Retinal pigment epithelial cell (primary cell): Measurements from ENCODE around the gene CINP.
"Not testable (repeated sequence)": the region's sequence is repeated elsewhere in the genome, so short reads cannot be mapped to it uniquely, and the experiment has no call there.

ENCODE experiments used
- DNase-seq: peaks from one replicate; pipeline ENCODE4 v3.0.0-alpha.2; 2010; ENCODE audit warnings: low read depth
- H3K4me3 ChIP-seq: 2 replicates; pipeline ENCODE4 v1.5.1; 2011; ENCODE audit warnings: mild to moderate bottlenecking, low read length, control low read depth, moderate library complexity
- CTCF ChIP-seq: conservative IDR thresholded peaks from 2 replicates; pipeline ENCODE4 v1.5.1; 2011; ENCODE audit warnings: low read depth, low read length, control low read depth, inconsistent platforms

CINP gene

GRCh38 chr14:102356280-102356679 lies 6.4 kb downstream of the CINP start:
- no peak for TF ChIP-seq CTCF
- no peak for DNase-seq
- H3K4me3 ChIP-seq: no peak overlapping the region

GRCh38 chr14:102353126-102353619 lies 9.5 kb downstream of the CINP start:
- DNase-seq: no peak
- no peak overlapping the region for H3K4me3 ChIP-seq
- TF ChIP-seq CTCF: no peak

- no peak for TF ChIP-seq CTCF
- H3K4me3 ChIP-seq: no peak overlapping the region
- no peak for DNase-seq
These were observed 10.5 kb downstream of the CINP start for GRCh38 chr14:102352213-102352612.

GRCh38 chr14:102351593-102351992 lies 11.1 kb downstream of the CINP start:
- not testable (repeated sequence) for DNase-seq, H3K4me3 ChIP-seq

- DNase-seq: no peak
- TF ChIP-seq CTCF: no peak
- no peak overlapping the region for H3K4me3 ChIP-seq
These were observed 11.7 kb downstream of the CINP start for GRCh38 chr14:102351023-102351422.

- DNase-seq: no peak
- H3K4me3 ChIP-seq: no peak overlapping the region
- TF ChIP-seq CTCF: no peak
These were observed 14.3 kb downstream of the CINP start for GRCh38 chr14:102348376-102348775.

GRCh38 chr14:102346645-102347044 lies 16.0 kb downstream of the CINP start:
- no peak overlapping the region for H3K4me3 ChIP-seq
- no peak for TF ChIP-seq CTCF
- no peak for DNase-seq

- no peak overlapping the region for H3K4me3 ChIP-seq
- TF ChIP-seq CTCF: no peak
- DNase-seq: no peak
These were observed 17.5 kb downstream of the CINP start for GRCh38 chr14:102345232-102345631.
